Osteoblast (primary cell): ENCODE results near the gene DHRS4. TPM values are rescaled to one million over a fixed set of nuclear protein-coding genes. Genes with fewer than 3 reads are reported as not detected.

Experiments
- DNase-seq: peaks from one replicate; pipeline ENCODE4 v3.0.0; 2011; ENCODE audit warnings: low spot score, mixed read lengths; ENCODE audit not compliant: insufficient read length; ENCODE audit errors: missing footprints
- H2AFZ ChIP-seq: 2 replicates; pipeline ENCODE4 v1.6.0; 2011; ENCODE audit warnings: mild to moderate bottlenecking, low read length
- H3K27ac ChIP-seq: 2 replicates; pipeline ENCODE4 v1.5.1; 2011; ENCODE audit warnings: mild to moderate bottlenecking, low read depth, low read length, moderate library complexity
- H3K27me3 ChIP-seq: 2 replicates; pipeline ENCODE4 v1.6.0; 2012; ENCODE audit warnings: mild to moderate bottlenecking, control low read depth, inconsistent platforms, low read length, moderate library complexity; ENCODE audit not compliant: insufficient read depth
- H3K36me3 ChIP-seq: 2 replicates; pipeline ENCODE4 v1.5.1; 2011; ENCODE audit warnings: mild to moderate bottlenecking, low read length, control low read depth, moderate library complexity; ENCODE audit not compliant: insufficient read depth
- H3K4me1 ChIP-seq: 2 replicates; pipeline ENCODE4 v1.5.1; 2011; ENCODE audit warnings: mild to moderate bottlenecking, low read length, control low read depth, moderate library complexity; ENCODE audit not compliant: insufficient read depth
- H3K4me2 ChIP-seq: 2 replicates; pipeline ENCODE4 v1.6.0; 2011; ENCODE audit warnings: mild to moderate bottlenecking, low read length; ENCODE audit not compliant: insufficient read depth
- H3K4me3 ChIP-seq: fragments of 200-600 bp; sonication (generic); 3 replicates; pipeline ENCODE4 v1.5.1; 2012; ENCODE audit warnings: mild to moderate bottlenecking, low read length, inconsistent platforms; ENCODE audit not compliant: insufficient read depth
- H3K79me2 ChIP-seq: 2 replicates; pipeline ENCODE4 v1.6.0; 2012; ENCODE audit warnings: mild to moderate bottlenecking, low read length, control low read depth, inconsistent platforms; ENCODE audit not compliant: insufficient read depth
- H3K9me3 ChIP-seq: 2 replicates; pipeline ENCODE4 v1.5.1; 2011; ENCODE audit warnings: low read depth, low read length, control low read depth
- H4K20me1 ChIP-seq: 2 replicates; pipeline ENCODE4 v1.6.0; 2012; ENCODE audit warnings: mild to moderate bottlenecking, low read length, control low read depth; ENCODE audit not compliant: insufficient read depth
- CTCF ChIP-seq: IDR thresholded peaks from 2 replicates; pipeline ENCODE4 v1.5.1; 2011; ENCODE audit warnings: mild to moderate bottlenecking, low read depth, low read length, moderate library complexity; ENCODE audit errors: extremely low read depth
- total RNA-seq: library from RNA; depleted of rRNA; stranded (reverse); fragments of >200 nt; gene quantifications from 2 replicates; pipeline ENCODE4 v1.2.3, GENCODE V29; 2012

DHRS4 gene
- total RNA-seq, 1 donor: 31.5 TPM

DNA sequence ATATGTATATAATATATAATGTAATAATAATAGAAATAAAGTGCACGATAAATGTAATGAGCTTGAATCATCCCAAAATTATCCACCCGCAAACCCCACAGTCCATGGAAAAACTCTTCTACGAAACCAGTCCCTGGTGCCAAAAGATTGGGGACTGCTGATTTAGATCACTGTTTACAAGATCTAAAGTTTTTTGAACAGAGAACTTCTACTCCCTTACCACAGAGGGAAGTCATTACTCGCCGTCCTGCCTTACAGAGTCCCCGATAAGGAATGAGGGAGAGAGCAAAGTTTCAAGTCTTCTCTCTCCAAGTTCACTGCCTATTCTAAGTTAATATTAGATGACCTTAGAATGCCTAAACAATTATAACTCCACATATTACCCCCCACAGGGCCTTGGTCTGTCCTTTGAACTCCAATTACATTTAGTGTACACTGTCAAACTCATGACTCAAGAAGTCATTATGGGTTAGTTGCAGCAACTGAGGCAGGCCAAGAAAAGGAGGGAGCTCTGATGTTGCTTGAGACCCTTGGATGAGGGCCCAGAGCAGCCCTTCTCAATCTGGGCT, 21.8 kb upstream of the DHRS4 start:
- no peak for TF ChIP-seq CTCF
- no peak overlapping the region for H3K4me3 ChIP-seq
- H3K4me2 ChIP-seq: no peak overlapping the region
- peaks cover 7% of the 10 kb centered on the region for H3K27me3 ChIP-seq
- no peak overlapping the region for H3K27ac ChIP-seq
- no peak for DNase-seq
- H3K36me3 ChIP-seq: no peaks in the 10 kb centered on the region
- H3K79me2 ChIP-seq: no peaks in the 10 kb centered on the region
- no peaks in the 10 kb centered on the region for H3K9me3 ChIP-seq
- no peak overlapping the region for H2AFZ ChIP-seq
- peaks cover 10% of the 10 kb centered on the region for H3K4me1 ChIP-seq
- H4K20me1 ChIP-seq: no peaks in the 10 kb centered on the region

- Histone ChIP-seq H3K4me1 (peaks cover 10% of the 10 kb centered on the region), H3K27me3 (peaks cover 7% of the 10 kb centered on the region), H3K4me3 (no peak overlapping the region), H3K36me3 (no peaks in the 10 kb centered on the region), H4K20me1 (no peaks in the 10 kb centered on the region), H3K79me2 (no peaks in the 10 kb centered on the region), H2AFZ (no peak overlapping the region), H3K9me3 (no peaks in the 10 kb centered on the region), H3K27ac (no peak overlapping the region), H3K4me2 (no peak overlapping the region)
- no peak for DNase-seq
- no peak for TF ChIP-seq CTCF
Measured at GRCh38 chr14:23932639-23933038, 20.9 kb upstream of the DHRS4 start.

DNA sequence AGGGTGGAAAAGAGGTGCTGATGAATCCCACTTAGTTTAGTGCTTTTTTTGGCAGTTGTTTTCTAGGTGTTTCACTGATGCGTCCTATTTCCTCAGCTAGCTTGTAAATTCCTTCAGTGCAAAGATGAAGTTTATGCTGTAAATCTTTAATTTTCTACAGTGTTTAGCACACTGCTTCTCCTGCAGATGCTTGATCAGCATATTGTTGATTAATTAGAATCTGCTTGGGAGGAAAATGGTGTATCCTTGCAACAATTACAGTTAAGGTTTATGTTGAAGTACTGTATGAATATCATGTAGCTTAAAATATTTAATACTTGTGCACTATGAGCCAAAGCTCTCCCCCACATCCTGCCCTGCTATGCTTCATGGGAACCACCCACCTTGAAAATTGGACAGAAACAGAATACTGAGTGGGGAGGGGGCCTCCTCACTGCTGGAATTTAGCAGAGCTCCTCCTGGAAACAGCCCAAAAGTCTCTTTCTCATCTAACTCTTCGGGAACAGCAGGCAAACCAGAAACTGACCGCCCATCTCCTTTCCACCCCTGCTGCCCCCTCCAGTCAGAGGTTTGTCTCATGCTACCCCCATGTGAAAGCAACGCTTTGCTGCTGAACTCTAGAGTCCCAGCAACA, 20.3 kb upstream of the DHRS4 start:
- Histone ChIP-seq H3K36me3 (no peaks in the 10 kb centered on the region), H3K4me2 (no peak overlapping the region), H3K9me3 (no peaks in the 10 kb centered on the region), H3K4me1 (peaks cover 10% of the 10 kb centered on the region), H3K4me3 (no peak overlapping the region), H3K27me3 (peaks cover 4% of the 10 kb centered on the region), H2AFZ (no peak overlapping the region), H4K20me1 (no peaks in the 10 kb centered on the region), H3K79me2 (no peaks in the 10 kb centered on the region), H3K27ac (no peak overlapping the region)
- TF ChIP-seq CTCF: no peak
- DNase-seq: no peak

GRCh38 chr14:23933742-23934128, 19.8 kb upstream of the DHRS4 start:
- TF ChIP-seq CTCF: no peak
- H4K20me1 ChIP-seq: no peaks in the 10 kb centered on the region
- no peak for DNase-seq
- H3K79me2 ChIP-seq: no peaks in the 10 kb centered on the region
- H3K27me3 ChIP-seq: no peaks in the 10 kb centered on the region
- no peaks in the 10 kb centered on the region for H3K36me3 ChIP-seq
- peaks cover 10% of the 10 kb centered on the region for H3K4me1 ChIP-seq
- no peak overlapping the region for H3K4me3 ChIP-seq
- H2AFZ ChIP-seq: no peak overlapping the region
- H3K27ac ChIP-seq: no peak overlapping the region
- H3K9me3 ChIP-seq: no peaks in the 10 kb centered on the region
- H3K4me2 ChIP-seq: no peak overlapping the region
